NCI-H748 treated with DMSO at 0.1 percent for 48 hours (cell line): Measurements from ENCODE around the gene SUFU.

Experiments used
- DNase-seq: peaks from one replicate; lab custom pipeline; 2025; lab: John Stamatoyannopoulos, UW

The SUFU gene

DNA sequence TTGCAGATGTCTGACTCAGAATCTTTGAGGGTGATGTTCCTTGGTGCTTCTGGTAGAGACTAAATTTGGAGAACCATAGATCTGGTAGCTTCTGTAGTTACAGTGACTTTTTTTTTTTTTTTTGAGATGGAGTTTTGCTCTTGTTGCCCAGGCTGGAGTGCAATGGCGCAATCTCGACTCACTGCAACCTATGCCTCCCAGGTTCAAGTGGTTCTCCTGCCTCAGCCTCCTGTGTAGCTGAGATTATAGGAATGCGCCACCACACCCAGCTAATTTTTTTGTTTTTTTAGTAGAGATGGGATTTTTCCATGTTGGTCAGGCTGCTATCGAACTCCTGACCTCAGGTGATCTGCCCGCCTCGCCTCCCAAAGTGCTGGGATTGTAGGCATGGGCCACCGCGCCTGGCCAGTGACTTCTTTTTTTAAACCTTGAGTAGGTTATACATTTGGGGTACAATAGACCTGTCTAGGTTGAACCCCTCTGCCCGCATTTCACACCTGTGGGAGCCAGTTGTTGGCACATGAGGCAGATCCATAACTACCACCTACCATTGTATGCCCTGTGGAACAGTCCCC, 47.0 kb downstream of the SUFU start:
- DNase-seq, result no peak

GRCh38 chr10:102552533-102552932, 48.8 kb downstream of the SUFU start:
- no peak for DNase-seq

- DNase-seq, result no peak
These were observed 50.0 kb downstream of the SUFU start for GRCh38 chr10:102553771-102554170.

DNA sequence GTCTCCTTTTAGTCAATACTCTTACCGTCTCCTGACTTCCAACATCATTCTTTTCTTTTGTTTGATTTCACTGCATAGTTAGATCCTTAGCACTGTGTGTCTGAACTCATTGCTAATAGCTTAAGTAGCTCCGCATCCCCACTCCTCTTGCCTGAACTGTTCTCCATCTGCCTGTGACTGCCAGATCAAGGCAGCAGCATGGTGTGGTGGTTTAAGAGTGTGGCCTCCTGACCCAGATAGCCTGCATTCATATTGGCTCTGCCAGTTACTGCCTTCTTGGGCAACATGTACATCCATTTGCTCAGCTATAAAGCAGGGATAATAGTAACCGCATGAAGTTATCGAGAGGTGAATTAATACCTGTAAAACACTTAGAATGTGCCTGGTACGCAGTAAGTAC, 50.8 kb downstream of the SUFU start:
- DNase-seq, result no peak

DNA sequence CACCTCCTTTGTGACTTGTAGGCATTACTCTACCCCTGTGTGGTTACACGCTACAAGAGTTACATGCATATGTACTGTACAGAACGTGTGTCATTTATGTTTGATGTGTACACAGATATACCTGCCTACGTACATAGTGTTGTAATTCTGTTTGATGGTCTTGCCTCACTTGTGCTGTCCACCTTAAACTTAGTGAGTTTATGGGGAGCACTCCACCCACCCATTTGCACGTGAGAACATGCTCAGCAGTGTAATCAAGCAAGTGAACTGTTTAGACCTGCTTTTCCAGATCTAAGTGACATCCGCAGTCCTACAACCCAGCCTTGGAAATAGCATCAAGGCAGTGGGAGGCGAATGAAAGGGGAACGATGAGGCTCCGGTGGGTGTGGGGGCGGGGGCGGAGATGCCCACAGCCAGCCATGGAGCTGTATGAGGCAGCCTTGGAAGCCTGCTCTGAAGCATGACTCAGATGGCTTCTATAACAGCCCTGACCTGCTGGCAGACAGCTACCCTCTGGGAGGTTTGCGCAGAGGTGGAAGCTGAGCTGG, 52.1 kb downstream of the SUFU start:
- no peak for DNase-seq

- DNase-seq, result no peak
These were observed 53.8 kb downstream of the SUFU start for GRCh38 chr10:102557569-102557968.

DNA sequence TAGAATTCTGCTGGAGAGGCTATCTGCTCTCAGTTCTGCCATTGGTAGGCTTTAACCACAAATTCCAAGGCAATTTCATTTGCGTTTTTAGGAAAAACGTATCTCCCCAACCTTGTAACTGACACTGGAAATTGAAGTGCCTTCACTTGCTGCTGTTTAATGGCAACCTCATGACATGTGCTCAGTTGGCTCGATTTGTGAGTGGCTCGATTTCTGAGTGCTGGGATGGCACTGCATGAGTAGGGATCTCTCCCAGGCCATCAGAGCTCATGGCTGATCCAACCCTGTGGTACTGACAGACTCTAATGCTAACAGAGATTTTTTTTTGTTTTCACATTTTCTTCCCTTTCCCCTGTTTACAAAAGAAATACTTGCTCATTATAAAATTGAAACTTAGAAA, 56.0 kb downstream of the SUFU start:
- no peak for DNase-seq

DNA sequence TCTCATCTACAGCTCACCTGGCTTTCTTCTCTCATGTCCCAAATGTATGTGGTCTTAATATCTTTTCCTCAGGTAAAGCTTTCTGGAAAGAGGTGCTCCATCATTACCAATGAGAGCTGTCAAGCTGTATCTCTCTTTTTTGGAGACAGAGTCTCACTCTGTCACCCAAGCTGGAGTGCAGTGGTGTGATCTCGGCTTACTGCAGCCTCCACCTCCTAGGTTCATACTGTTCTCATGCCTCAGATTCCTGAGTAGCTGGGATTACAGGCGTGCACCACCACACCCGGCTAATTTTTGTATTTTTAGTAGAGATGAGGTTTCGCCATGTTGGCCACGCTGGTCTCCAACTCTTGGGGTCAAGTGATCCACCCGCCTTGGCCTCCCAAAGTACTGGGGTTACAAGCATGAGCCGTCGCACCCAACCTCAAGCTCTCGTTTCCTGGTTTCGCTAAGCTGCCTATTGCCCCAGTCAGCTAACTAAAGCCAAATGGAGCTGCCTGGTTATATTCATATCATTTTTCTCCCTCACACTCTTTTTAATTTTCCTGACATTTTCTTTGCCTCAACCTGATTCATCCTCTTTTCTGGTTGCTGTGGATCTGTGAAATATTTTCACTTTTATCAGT, 60.5 kb downstream of the SUFU start:
- no peak for DNase-seq

GRCh38 chr10:102565793-102566192, 62.0 kb downstream of the SUFU start:
- DNase-seq, result no peak

GRCh38 chr10:102578782-102579181, 75.0 kb downstream of the SUFU start:
- no peak for DNase-seq

- DNase-seq, result no peak
These were observed 75.6 kb downstream of the SUFU start for GRCh38 chr10:102579328-102579727.

- no peak for DNase-seq
These were observed 76.5 kb downstream of the SUFU start for GRCh38 chr10:102580230-102580629.

GRCh38 chr10:102581401-102581800, 77.6 kb downstream of the SUFU start:
- DNase-seq, result no peak

GRCh38 chr10:102581981-102582580, 78.3 kb downstream of the SUFU start:
- no peak for DNase-seq

DNA sequence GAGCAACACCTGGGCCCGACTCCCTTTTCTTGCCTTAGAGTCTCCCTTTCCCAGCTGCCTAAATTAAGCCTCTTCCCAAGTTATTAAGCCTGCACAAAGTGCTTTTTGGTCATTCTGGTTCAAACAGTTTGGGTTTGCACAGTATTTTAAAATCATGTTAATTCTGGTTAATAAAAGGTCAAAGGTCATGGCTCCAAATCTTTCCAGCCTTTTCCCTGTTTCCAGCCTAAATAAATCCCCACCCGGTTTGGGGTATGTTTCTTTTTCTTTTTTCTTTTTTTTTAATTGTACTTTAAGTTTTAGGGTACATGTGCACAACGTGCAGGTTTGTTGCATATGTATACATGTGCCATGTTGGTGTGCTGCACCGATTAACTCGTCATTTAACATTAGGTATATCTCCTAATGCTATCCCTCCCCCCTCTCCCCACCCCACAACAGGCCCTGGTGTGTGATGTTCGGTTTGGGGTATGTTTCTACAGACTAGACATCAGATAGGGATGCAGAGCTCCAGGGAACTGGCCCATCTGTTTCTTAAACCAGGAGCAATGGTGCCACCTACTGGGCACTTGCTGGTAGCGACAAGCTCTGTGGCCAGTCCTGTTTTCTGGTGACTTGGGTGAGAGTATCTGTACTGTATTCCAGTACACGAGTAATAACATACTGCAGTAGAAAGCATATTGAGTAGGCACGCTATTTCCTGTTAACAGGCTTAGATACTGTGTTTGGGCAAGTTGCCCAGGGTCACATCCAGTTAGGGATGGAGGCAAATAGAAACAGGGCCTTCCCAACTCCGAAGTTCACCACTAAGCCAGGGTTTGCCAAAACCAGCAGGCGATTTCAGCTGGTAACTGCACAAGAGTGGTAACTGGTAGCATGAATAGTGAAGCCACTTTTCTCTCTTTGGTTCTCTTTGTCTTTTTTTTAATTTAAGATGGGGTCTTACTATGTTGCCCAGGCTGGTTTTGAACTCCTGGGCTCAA, 80.0 kb downstream of the SUFU start:
- DNase-seq, result peak; percentile 33

GRCh38 chr10:102585026-102585425, 81.3 kb downstream of the SUFU start:
- no peak for DNase-seq

DNA sequence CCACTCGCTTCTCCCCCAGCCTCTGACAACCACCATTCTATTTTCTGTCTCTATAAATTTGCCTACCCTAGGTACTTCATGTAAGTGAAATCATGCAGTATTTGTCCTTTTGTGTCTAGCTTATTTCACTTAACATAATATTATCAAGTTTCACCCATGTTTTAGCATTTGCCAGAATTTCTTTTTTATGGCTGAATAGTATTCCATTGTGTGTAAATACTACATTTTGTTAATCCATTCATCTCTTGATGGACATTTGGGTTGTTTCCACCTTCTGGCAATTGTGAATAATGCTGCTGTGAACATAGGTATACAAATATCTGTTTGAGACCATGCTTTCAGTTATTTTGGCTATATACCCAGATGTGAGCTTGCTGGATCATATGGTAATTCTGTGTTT, 83.1 kb downstream of the SUFU start:
- DNase-seq, result no peak

GRCh38 chr10:102588875-102589274, 85.1 kb downstream of the SUFU start:
- no peak for DNase-seq

GRCh38 chr10:102593074-102593803, 89.5 kb downstream of the SUFU start:
- no peak for DNase-seq

GRCh38 chr10:102593804-102594079, 90.0 kb downstream of the SUFU start:
- DNase-seq, result no peak

DNA sequence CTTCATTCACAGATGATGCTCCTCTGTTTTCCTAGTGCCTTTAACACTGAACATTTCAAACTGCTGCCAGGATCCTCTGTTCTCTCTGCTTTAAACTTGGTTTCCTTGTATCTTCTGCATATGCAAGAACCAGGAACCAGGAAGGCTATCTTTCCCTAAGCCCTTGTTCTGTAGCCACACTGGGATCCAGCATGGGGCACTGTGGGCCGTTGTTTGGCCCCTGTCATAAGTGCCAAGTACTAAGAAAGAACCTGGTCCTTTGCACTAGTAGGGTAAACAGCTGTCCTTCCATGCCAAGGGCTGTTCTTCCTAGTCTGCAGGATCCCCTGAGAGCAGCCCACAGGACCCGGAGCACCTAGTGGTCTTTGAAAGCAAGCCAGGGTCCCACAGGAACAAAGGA, 91.5 kb downstream of the SUFU start:
- DNase-seq, result no peak

DNA sequence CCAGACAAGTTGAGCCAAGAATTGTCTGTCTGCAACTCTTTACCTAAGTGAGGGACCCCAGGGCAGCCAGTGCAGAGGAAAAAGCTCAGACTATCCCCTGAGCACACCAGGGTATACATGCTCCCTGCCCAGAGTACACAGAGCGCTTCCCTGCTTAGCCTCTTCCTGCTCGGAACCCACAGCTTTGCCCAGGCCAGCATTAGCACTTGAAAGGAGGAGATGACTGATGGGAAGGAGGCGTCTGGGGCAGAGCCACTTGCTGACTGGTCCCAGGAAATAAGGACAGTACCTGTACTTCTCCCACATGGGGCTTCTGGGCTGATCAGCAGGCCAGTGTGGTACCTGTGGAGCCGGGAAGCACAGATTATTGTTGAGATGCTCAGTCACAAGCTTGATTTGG, 92.1 kb downstream of the SUFU start:
- no peak for DNase-seq
